HG02870 (cell line): ENCODE data around the gene VPS33B.

Experiments
- ATAC-seq: cut with Tn5 transposase; IDR thresholded peaks from one replicate; pipeline ENCODE4 v1.9.1; 2021; ENCODE audit warnings: mild to moderate bottlenecking, moderate library complexity; ENCODE audit not compliant: unreplicated experiment

The VPS33B gene

GRCh38 chr15:90952901-90953677, 69.3 kb downstream of the VPS33B start:
- no peak for ATAC-seq

- ATAC-seq, result no peak
Observed at GRCh38 chr15:90950676-90951075, 71.7 kb downstream of the VPS33B start.

GRCh38 chr15:90949979-90950675, 72.3 kb downstream of the VPS33B start:
- no peak for ATAC-seq
